ENCODE measurements around the gene PELI2.

DNA sequence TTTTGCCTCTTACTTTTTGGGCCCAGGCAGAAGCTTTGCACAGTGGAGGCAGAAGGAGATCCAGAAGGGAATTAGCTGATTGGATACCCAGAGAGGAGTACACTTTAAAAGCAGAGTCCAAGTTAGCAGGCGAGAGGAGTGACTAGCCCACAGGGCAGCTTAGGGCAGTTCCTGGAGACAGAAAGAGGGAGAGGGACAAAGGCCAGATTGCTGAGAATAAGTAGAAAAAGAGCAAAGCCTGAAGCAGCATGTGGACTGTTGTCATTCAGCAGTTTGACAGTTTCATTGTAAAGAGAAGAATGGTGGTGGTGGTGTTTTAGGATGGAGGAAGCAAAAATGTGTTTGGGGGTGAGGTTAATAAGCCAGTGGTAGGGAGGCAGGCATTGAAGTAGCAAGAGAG lies 95.1 kb downstream of the PELI2 start:
- no peak for TF ChIP-seq POLR2A (IDR thresholded peaks at IDR 0.05)
- TF ChIP-seq, protein P1, sequence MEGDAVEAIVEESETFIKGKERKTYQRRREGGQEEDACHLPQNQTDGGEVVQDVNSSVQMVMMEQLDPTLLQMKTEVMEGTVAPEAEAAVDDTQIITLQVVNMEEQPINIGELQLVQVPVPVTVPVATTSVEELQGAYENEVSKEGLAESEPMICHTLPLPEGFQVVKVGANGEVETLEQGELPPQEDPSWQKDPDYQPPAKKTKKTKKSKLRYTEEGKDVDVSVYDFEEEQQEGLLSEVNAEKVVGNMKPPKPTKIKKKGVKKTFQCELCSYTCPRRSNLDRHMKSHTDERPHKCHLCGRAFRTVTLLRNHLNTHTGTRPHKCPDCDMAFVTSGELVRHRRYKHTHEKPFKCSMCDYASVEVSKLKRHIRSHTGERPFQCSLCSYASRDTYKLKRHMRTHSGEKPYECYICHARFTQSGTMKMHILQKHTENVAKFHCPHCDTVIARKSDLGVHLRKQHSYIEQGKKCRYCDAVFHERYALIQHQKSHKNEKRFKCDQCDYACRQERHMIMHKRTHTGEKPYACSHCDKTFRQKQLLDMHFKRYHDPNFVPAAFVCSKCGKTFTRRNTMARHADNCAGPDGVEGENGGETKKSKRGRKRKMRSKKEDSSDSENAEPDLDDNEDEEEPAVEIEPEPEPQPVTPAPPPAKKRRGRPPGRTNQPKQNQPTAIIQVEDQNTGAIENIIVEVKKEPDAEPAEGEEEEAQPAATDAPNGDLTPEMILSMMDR (IDR thresholded peaks at IDR 0.05): no peak

Data from lower leg skin (tissue), 3 donors.